Liver (tissue), 9 donors: Measurements from ENCODE around the gene SRRM3. TPM values are rescaled to one million over a fixed set of nuclear protein-coding genes. Genes with fewer than 3 reads are reported as not detected.

Experiments
- DNase-seq: peaks from one replicate; pipeline ENCODE4 v3.0.0-alpha.2; 2017; ENCODE audit warnings: low spot score
- H3K27ac ChIP-seq, 2 donors: one replicate each; pipeline ENCODE4 v1.7.0; 2013; ENCODE audit warnings: inconsistent platforms in 2 of 2, low read length in 2 of 2, control low read depth in 1 of 2, low read depth in 1 of 2, mild to moderate bottlenecking in 1 of 2
- H3K27me3 ChIP-seq, 4 donors: one replicate each; pipeline versions ENCODE4 v1.6.1 to v1.7.0; 2013; ENCODE audit warnings: low read length in 3 of 4, inconsistent platforms in 1 of 4, mild to moderate bottlenecking in 1 of 4, moderate library complexity in 1 of 4; ENCODE audit not compliant: control insufficient read depth in 4 of 4, insufficient read depth in 4 of 4
- H3K36me3 ChIP-seq, 4 donors: one replicate each; pipeline versions ENCODE4 v1.6.1 to v1.7.0; 2013; ENCODE audit warnings: low read length in 3 of 4, mild to moderate bottlenecking in 3 of 4, low read depth in 1 of 4, moderate library complexity in 1 of 4; ENCODE audit not compliant: control insufficient read depth in 4 of 4, insufficient read depth in 3 of 4
- H3K4me1 ChIP-seq, 4 donors: one replicate each; pipeline versions ENCODE4 v1.6.1 to v1.7.0; 2013; ENCODE audit warnings: low read length in 3 of 4, mild to moderate bottlenecking in 3 of 4, moderate library complexity in 1 of 4; ENCODE audit not compliant: control insufficient read depth in 4 of 4, insufficient read depth in 4 of 4
- H3K4me3 ChIP-seq, 3 donors: one replicate each; pipeline versions ENCODE4 v1.6.1 to v1.7.0; 2013; ENCODE audit warnings: low read length in 3 of 3, control low read depth in 1 of 3, low read depth in 1 of 3, mild to moderate bottlenecking in 1 of 3
- H3K9ac ChIP-seq, 2 donors: one replicate each; pipeline ENCODE4 v1.7.0; 2013; ENCODE audit warnings: low read length in 2 of 2, mild to moderate bottlenecking in 2 of 2, moderate library complexity in 2 of 2, control low read depth in 1 of 2, low read depth in 1 of 2
- H3K9me3 ChIP-seq, 4 donors: one replicate each; pipeline versions ENCODE4 v1.6.1 to v1.7.0; 2013; ENCODE audit warnings: low read length in 3 of 4; ENCODE audit not compliant: control insufficient read depth in 4 of 4
- ATF3 ChIP-seq: IDR thresholded peaks from 2 replicates; pipeline ENCODE4 v1.6.1; 2016; ENCODE audit warnings: antibody characterized with exemption
- EGR1 ChIP-seq, 2 donors: IDR thresholded peaks; 2 replicates each; pipeline ENCODE4 v1.6.1; 2016 to 2018; ENCODE audit warnings: antibody characterized with exemption in 2 of 2, low read depth in 2 of 2
- HNF4A ChIP-seq, 2 donors: conservative IDR thresholded peaks; 2 replicates each; pipeline ENCODE4 v1.6.1; 2016; ENCODE audit warnings: antibody characterized with exemption in 2 of 2, mild to moderate bottlenecking in 2 of 2
- HNF4G ChIP-seq: IDR thresholded peaks from 2 replicates; pipeline ENCODE4 v1.6.1; 2016; ENCODE audit warnings: antibody characterized with exemption
- JUND ChIP-seq, 2 donors: IDR thresholded peaks; 2 replicates each; pipeline ENCODE4 v1.6.1; 2016; ENCODE audit warnings: antibody characterized with exemption in 2 of 2
- MAX ChIP-seq: IDR thresholded peaks from 2 replicates; pipeline ENCODE4 v1.6.1; 2016; ENCODE audit warnings: antibody characterized with exemption
- RAD21 ChIP-seq, 2 donors: IDR thresholded peaks; 2 replicates each; pipeline ENCODE4 v1.6.1; 2016; ENCODE audit warnings: antibody characterized with exemption in 2 of 2, mild to moderate bottlenecking in 2 of 2
- REST ChIP-seq: IDR thresholded peaks from 2 replicates; pipeline ENCODE4 v1.6.1; 2016; ENCODE audit warnings: antibody characterized with exemption, mild to moderate bottlenecking
- RXRA ChIP-seq, 2 donors: IDR thresholded peaks; 2 replicates each; pipeline ENCODE4 v1.6.1; 2017 to 2018; ENCODE audit warnings: antibody characterized with exemption in 2 of 2, mild to moderate bottlenecking in 1 of 2
- SP1 ChIP-seq: IDR thresholded peaks from 2 replicates; pipeline ENCODE4 v1.6.1; 2018; ENCODE audit warnings: antibody characterized with exemption, mild to moderate bottlenecking
- TAF1 ChIP-seq: conservative IDR thresholded peaks from 2 replicates; pipeline ENCODE4 v1.6.1; 2016; ENCODE audit warnings: antibody characterized with exemption, mild to moderate bottlenecking
- WGBS: extraction: QIAGEN DNeasy Blood & Tissue Kit; methylation state at CpG from one replicate; pipeline ENCODE4 v1.1.7; 2013; 5-methylcytosine and 5-hydroxymethylcytosine counted together
- polyA plus RNA-seq, 2 donors: library from polyadenylated mRNA; stranded (reverse) in 1 of 2; unstranded in 1 of 2; fragments of 200-250 nt in 1 of 2; fragments of >200 nt in 1 of 2; fragmentation: Nextera tagmentation in 1 of 2; extraction: Ambion mirVana in 1 of 2; gene quantifications; one replicate each; pipeline versions ENCODE4 v1.2.1 to v1.2.3, GENCODE V29; 2013 to 2015
- total RNA-seq, 2 donors: library from RNA; depleted of rRNA; stranded (reverse); fragments of >200 nt; gene quantifications; one replicate each; pipeline ENCODE4 v1.2.3, GENCODE V29; 2014
- TF ChIP-seq, protein P1 (sequence below): IDR thresholded peaks from 2 replicates; pipeline ENCODE4 v1.6.1; 2016; ENCODE audit warnings: antibody characterized with exemption
- TF ChIP-seq, protein P2 (sequence below): fragments of 150-350 bp; IDR thresholded peaks from 2 replicates; pipeline ENCODE4 v1.5.1; 2017; ENCODE audit warnings: improper control_type of control experiment, low read depth, low read length; ENCODE audit not compliant: missing input control
- donor health status: healthy.
- donor health status: healthy.
- donor health status: healthy.
- donor health status: healthy.
- donor health status: healthy.

SRRM3 gene
- total and polyA plus RNA-seq, 4 donors = 0.08 to 0.16 TPM; not detected in 2

GRCh38 chr7:76327610-76328009 lies 125.9 kb downstream of the SRRM3 start:
- Histone ChIP-seq H3K4me3 (no peak overlapping the region), H3K9me3 (no peaks in the 10 kb centered on the region), H3K9ac (no peak overlapping the region), H3K27ac (no peak overlapping the region), H3K4me1 (peaks cover 2 to 22% (median 17%) of the 10 kb centered on the region in 4 donors), H3K27me3 (no peaks in the 10 kb centered on the region), H3K36me3 (peaks cover 3 to 22% (median 13%) of the 10 kb centered on the region in 4 donors)
- no peak for DNase-seq
- WGBS = 55% methylated on average over 7 of the region's 7 CpGs
- no peak for TF ChIP-seq JUND (IDR thresholded peaks at IDR 0.05)
- TF ChIP-seq TAF1 = no peak
- no peak for TF ChIP-seq ATF3
- TF ChIP-seq MAX = no peak

- TF ChIP-seq RXRA (IDR thresholded peaks at IDR 0.05) = no peak
- no peak for TF ChIP-seq SP1
- TF ChIP-seq HNF4G = no peak
- no peak for TF ChIP-seq REST
- TF ChIP-seq ATF3 = no peak
- no peak for TF ChIP-seq JUND (IDR thresholded peaks at IDR 0.05)
- no peak for TF ChIP-seq RAD21 (IDR thresholded peaks at IDR 0.05)
- no peak for TF ChIP-seq EGR1 (IDR thresholded peaks at IDR 0.05; ENCODE audit: low read depth in 2 of 2)
- TF ChIP-seq, protein P1, sequence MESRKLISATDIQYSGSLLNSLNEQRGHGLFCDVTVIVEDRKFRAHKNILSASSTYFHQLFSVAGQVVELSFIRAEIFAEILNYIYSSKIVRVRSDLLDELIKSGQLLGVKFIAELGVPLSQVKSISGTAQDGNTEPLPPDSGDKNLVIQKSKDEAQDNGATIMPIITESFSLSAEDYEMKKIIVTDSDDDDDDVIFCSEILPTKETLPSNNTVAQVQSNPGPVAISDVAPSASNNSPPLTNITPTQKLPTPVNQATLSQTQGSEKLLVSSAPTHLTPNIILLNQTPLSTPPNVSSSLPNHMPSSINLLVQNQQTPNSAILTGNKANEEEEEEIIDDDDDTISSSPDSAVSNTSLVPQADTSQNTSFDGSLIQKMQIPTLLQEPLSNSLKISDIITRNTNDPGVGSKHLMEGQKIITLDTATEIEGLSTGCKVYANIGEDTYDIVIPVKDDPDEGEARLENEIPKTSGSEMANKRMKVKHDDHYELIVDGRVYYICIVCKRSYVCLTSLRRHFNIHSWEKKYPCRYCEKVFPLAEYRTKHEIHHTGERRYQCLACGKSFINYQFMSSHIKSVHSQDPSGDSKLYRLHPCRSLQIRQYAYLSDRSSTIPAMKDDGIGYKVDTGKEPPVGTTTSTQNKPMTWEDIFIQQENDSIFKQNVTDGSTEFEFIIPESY = no peak
- TF ChIP-seq, protein P2, sequence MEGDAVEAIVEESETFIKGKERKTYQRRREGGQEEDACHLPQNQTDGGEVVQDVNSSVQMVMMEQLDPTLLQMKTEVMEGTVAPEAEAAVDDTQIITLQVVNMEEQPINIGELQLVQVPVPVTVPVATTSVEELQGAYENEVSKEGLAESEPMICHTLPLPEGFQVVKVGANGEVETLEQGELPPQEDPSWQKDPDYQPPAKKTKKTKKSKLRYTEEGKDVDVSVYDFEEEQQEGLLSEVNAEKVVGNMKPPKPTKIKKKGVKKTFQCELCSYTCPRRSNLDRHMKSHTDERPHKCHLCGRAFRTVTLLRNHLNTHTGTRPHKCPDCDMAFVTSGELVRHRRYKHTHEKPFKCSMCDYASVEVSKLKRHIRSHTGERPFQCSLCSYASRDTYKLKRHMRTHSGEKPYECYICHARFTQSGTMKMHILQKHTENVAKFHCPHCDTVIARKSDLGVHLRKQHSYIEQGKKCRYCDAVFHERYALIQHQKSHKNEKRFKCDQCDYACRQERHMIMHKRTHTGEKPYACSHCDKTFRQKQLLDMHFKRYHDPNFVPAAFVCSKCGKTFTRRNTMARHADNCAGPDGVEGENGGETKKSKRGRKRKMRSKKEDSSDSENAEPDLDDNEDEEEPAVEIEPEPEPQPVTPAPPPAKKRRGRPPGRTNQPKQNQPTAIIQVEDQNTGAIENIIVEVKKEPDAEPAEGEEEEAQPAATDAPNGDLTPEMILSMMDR = no peak
- TF ChIP-seq HNF4A (conservative IDR thresholded peaks at IDR 0.05) = no peak
- H3K27me3 ChIP-seq = no peaks in the 10 kb centered on the region
- peaks cover 3 to 22% (median 13%) of the 10 kb centered on the region in 4 donors for H3K36me3 ChIP-seq
- H3K9me3 ChIP-seq = no peaks in the 10 kb centered on the region
- WGBS = 90% methylated on average over 15 of the region's 15 CpGs
- DNase-seq = no peak
- H3K4me1 ChIP-seq = peaks cover 3 to 26% (median 23%) of the 10 kb centered on the region in 4 donors
- H3K9ac ChIP-seq = no peak overlapping the region
- H3K27ac ChIP-seq = no peak overlapping the region
- no peak overlapping the region for H3K4me3 ChIP-seq
These were observed 126.7 kb downstream of the SRRM3 start for GRCh38 chr7:76328389-76328788.
